GM18499 (cell line): ENCODE data around the gene ALPP.
"Not testable (repeated sequence)": the region's sequence is repeated elsewhere in the genome, so short reads cannot be mapped to it uniquely, and the experiment has no call there.

Source experiments
- ATAC-seq: cut with Tn5 transposase; IDR thresholded peaks from one replicate; pipeline ENCODE4 v1.9.1; 2021; ENCODE audit warnings: moderate number of reproducible peaks; ENCODE audit not compliant: insufficient read depth, unreplicated experiment

Gene ALPP

DNA sequence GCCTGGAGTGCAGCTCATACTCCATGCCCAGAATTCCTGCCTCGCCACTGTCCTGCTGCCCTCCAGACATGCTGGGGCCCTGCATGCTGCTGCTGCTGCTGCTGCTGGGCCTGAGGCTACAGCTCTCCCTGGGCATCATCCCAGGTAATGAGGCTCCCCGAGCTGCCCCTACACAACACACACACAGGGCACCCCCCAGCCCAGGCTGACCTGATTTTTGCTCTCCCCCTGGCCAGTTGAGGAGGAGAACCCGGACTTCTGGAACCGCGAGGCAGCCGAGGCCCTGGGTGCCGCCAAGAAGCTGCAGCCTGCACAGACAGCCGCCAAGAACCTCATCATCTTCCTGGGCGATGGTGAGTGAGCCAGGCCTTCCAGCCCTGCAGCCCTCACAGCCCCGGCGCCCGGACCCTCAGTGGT lies at the start of gene ALPP:
Gene ALPP (plus strand): TSS at position 17 of the 417 bp plus-strand sequence. CDS start 52 bp downstream, at position 69.
- ATAC-seq: not testable (repeated sequence)

GRCh38 chr2:232329716-232330067 lies 48.9 kb upstream of the ALPP start:
- ATAC-seq: no peak

DNA sequence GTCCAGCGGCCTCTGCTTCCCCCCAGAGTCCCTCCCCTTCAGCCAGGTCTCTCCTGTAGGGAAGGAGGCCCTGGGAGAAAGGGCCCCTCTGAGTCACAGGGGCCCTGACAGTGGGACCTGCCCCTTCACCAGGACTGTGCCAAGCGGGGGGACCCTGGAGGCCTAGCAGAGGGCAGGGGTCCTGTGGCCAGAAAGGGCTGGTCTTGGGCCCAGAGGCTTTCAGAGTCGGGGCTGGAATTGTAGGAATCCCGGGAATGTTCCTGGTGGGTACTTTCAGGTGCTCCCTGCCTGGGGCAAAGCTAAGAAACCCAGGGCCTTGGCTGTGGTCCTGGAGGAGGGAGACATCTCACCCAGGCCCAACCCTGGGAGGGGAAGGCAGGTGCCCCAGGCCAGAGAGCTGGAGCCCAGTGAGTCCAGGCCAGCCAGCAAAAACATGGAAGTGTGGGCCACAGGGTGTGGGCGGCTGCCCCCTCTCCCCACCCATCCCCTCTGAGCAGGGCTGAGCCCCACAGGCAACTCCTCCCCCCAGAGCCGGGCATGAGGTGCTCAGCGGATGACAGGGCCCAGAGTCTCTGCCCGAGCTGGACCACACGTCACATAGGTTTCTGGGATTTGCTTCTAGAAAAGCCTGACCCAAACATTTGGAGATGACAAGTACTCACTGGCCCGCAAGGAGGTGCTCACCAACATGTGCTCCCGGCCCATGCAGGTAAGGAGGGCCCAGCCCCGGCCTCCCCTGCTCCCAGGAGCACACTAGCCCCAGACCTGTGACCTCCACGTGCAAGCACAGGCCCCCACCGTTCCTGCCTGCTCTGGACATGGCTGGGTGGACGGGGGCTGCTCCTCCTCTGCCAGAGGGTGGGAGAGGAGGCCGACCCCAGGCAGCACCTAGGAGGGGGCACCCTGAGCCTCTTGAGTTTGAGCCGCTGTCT lies 48.2 kb upstream of the ALPP start:
- no peak for ATAC-seq

DNA sequence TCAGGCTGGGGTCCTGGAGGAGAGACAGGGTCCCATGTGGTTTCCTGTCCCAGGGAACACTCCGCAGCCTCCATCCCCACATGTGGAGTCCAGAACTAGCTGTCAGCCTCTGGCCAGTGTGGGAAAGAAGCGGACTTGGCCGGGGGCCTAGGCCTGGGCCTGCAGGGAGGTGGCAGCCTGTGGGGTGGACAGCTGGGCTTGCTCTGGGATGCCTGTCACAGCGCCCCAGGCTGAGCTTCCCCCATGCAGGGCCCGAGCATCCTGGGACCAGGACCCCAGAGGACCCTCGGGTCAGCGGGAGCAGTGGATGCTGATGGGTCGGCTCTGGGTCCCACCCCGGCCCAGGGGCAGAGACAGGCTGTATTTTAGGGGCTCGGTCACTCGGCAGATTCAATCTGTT lies 47.5 kb upstream of the ALPP start:
- ATAC-seq: not testable (repeated sequence)

GRCh38 chr2:232331641-232332040 lies 46.9 kb upstream of the ALPP start:
- not testable (repeated sequence) for ATAC-seq

- ATAC-seq: not testable (repeated sequence)
Observed at GRCh38 chr2:232332244-232332939, 46.2 kb upstream of the ALPP start.

DNA sequence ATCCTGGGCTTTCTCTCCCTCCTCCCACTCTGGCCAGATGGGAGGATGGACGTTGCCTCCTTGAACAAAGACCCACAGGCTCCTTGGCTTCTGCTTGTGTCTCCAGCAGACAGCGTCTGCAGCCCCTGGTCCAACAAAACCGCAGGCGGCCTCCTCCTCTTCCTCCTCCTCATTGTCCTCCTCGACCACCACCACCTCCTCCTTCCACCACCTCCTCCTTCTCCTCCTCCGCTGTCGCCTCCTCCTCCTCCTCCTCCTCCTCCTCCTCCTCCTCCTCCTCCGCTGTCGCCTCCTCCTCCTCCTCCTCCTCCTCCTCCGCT lies 45.7 kb upstream of the ALPP start:
- ATAC-seq: no peak

- ATAC-seq: no peak
Observed at GRCh38 chr2:232333361-232334135, 45.0 kb upstream of the ALPP start.

- not testable (repeated sequence) for ATAC-seq
Observed at GRCh38 chr2:232334136-232334884, 44.2 kb upstream of the ALPP start.

GRCh38 chr2:232334885-232335205 lies 43.7 kb upstream of the ALPP start:
- not testable (repeated sequence) for ATAC-seq

DNA sequence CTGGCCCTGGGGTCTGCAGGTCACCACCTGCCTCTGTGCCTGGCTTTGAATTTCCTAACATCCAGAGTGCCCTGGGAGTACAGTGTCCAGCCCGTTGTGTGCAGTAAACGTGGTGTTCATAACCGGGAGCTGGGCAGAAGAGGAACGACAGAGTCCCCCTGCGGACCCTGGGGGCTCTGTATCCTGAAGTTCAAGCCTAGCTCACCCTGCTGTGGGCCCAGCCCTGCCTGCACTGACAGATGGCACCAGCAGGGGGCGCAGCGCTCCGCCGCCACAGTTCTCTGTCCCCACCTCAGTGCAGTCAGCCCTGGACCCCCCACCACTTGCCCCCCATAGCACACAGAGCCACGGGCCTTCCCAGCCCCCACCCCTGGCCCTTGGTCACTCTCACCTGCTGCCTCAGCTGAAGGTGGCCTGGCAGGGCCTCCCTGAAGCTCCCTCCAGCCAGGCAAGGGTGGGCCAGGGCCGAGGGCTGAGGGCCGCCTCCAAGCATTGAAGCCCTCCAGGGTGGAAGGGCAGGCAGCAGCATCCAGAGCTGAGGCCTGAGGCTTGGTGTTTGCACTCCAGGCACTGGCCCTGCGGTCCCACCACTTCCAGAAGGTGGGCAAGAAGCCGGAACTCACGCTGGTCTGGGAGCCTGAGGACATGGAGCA lies 43.2 kb upstream of the ALPP start:
- not testable (repeated sequence) for ATAC-seq

GRCh38 chr2:232335859-232336215 lies 42.7 kb upstream of the ALPP start:
- no peak for ATAC-seq

DNA sequence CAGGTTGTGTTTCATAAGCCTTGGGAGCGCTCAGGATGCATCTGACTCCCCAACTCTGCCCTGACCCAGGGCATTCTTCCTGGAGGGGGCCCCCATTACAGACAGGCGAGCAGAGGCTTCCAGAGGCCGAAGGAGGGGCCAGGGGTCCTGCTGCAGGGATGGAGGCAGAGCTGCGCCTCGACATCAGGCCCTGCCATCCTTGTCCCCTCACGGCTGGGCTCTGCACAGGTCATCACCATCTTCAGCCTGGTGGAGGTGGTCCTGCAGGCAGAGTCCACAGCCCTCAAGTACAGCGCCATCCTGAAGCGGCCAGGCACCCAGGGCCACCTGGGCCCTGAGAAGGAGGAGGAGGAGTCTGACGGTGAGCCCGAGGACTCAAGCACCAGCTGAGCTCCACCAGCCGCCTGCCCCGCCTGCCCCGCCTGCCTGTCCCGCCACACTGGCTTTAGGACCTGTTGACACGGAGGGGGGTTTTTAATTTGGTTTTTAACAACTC lies 42.3 kb upstream of the ALPP start:
- ATAC-seq: no peak

GRCh38 chr2:232336981-232337720 lies 41.4 kb upstream of the ALPP start:
- no peak for ATAC-seq

DNA sequence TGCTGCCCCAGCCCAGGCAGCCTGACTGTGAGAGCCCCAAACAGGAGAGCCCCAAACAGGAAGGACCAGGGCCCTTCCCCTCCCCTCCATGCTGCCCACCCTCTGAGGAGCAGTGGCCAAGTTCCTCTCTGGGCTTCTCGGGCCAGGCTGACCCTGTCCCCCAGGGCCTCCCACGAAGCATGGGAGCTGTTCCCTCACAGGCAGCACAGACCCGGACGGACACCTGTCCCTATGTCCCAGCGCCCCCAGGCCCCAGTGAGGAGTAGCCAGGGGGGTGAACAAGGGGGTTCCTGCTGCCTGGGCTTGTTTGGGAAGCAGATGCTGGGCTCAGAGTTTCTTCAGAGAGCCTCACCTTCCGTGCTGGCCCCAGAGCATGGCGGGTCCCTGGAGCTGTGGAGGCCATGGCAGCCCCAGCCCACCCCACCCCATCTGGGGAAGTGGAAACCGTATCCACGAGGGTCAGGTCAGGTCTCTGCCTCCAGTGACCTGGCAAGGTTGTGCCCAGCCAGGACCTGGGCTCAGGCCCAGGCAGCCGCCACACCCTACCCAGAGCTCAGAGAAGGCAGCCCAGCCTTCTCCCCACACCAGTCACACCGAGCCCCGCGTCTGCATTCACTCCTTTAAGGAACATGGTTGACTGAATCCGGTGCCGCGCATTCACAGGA lies 40.3 kb upstream of the ALPP start:
- ATAC-seq: not testable (repeated sequence)

DNA sequence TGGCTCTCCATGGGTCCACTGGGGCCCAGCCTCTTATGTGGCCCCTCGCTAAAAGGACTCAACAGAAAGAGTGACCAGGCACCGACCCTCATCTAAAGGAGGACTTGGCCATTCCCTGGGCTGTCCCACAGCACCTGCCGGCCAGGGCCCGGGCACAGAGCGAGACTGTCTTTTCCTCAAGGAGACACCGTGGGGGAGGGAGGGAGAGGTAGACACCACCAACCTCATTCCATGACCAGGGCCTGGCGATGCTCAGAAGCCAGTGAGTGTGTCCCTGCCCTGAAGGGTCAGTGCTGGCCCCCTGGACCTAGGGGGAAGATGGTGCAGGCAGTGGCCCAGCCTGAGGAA lies 39.8 kb upstream of the ALPP start:
- no peak for ATAC-seq

DNA sequence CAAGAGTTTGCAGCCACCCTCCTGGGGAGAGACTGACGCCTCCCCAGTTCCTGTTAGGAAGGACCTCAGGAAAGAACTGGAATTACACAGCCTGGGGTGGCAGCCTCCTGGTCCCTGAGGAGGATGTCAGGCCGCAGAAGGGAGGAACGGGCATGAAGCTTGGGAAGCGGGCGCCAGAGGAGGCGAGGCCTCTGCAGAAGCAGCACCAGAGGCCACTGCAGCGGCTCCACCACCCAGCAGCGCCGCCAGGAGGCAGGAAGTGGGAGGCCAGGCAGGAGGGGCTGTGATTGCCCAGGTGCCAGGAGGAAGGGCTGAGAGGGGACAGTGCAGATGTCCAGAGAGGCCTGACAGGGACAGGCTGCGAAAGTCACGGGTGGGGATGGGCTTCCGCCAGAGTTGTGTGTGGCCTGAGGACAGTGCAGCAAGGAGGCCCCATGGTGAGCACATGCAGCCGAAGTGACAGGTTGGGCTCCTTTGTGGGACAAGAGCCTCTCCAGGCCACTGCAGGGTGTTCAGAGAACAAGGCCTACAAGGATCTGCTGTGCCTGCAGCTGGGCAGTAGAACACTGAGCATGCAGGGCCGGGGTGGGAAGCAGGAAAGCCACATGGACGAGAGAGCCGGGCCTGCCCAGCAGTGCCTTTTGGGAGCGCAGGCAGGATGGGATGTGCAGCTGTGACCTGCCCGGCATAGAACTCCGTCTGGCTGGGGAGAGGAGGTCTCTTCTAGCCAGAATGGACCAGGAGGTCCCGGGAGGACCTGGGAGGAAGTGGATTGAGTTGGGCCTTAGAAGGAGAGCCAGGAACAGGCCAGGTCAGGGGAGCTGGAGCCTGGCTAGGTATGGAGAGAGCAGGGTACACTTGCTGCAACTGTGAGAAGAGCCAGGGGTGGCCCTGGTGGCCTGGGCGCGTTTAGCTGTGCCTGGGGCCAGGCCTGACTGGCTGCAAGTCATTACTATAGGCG lies 39.1 kb upstream of the ALPP start:
- no peak for ATAC-seq
